Heart left ventricle (tissue), 13 donors: ENCODE measurements around the gene RASGEF1B.

Source experiments
- CTCF ChIP-seq, 12 donors: fragments of 200-600 bp; sonication (generic) in 4 of 12; IDR thresholded peaks; one replicate each; pipeline versions ENCODE4 v1.5.0 to v1.8.0; 2018 to 2022; ENCODE audit warnings: antibody characterized with exemption in 12 of 12, mild to moderate bottlenecking in 5 of 12
- POLR2A ChIP-seq, 2 donors: fragments of 450-650 bp; IDR thresholded peaks; one replicate each; pipeline ENCODE4 v1.6.1; 2017; ENCODE audit warnings: antibody characterized with exemption in 2 of 2, mild to moderate bottlenecking in 2 of 2, moderate library complexity in 2 of 2
- donor health status: ischemic (EF 13 %, LVEDD 7.1; RV severe dilation, severe dysfunction).
- donor health status: DM: no; HTN: yes; CAD: no.
- donor health status: DM: no; HTN: no; CAD: no.
- donor health status: ischemic (EF 25% LVEDD 6.9; RV normal size, moderate dysfunction).
- donor health status: ischemic (EF 25% LVEDD 5.7; RV mildly dilated, moderate dysfunction).
- donor health status: ischemic (EF 35%, LVEDD 5.7; RV mildly dilated, moderate dysfunction).
- donor health status: nonischemic (EF 11% LVEDD 7.7; RV severe dilation, severe dysfunction).
- donor health status: DM: yes; HTN: yes; CAD: no.
- donor health status: PGD.
- donor health status: ischemic (EF 29% LVEDD 5.4; RV normal size, mild dysfunction).
- donor health status: nonischemic (EF 23%, LVEDD 6.1; RV moderate dilation, normal function).

DNA sequence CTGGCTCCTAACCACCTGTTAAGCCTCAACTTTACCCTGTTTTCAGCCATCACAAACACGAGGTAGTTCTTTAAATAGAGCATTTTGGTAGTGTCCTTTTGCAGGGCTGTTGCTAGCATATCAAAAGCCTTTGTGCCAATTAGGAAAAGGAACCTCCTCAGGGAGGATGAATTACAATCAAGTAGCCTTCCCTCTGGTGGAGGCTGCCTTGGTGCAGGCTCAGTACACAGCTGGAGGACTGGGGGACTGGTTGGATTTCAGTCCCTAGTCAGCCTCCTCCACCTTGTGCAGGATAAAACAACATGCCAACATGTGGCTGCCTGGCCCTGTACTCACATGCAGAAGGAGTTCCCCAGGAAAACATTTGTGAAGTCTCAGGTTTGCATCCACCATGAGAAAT is 53.1 kb downstream of the RASGEF1B start:
- TF ChIP-seq CTCF (IDR thresholded peaks at IDR 0.05) (no peak), POLR2A (IDR thresholded peaks at IDR 0.05) (no peak)
